Measurements from ENCODE around the gene ZNF705A.
"Not testable (repeated sequence)": the region's sequence is repeated elsewhere in the genome, so short reads cannot be mapped to it uniquely, and the experiment has no call there.

The ZNF705A gene

DNA sequence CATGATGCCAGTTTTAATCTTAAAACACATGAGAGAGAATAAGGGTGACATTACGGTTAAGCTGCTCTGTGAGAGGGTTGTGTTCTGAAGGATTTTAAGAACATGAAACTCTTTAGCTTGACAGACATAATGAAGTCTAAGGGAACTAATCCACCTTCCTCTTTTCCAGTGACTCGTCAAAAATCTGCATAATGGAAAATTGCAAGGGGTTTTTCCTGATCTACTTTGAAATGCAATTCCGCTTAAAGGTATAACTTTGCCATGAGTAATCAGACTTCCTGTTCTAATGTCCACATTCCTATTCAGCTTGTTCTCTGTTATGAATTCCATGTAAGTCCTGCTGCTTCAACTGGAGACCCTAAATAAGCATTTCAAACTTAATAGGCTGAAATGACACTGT is at the start of gene ZNF705A:
ZNF705A (plus strand) TSS at position 171 of the 400 bp plus-strand sequence. CDS start 15,611 bp downstream, outside the sequence.
- DNase-seq = no peak

GRCh38 chr12:8108808-8109398 is 47.9 kb upstream of the ZNF705A start:
- DNase-seq = peak; percentile 95

DNA sequence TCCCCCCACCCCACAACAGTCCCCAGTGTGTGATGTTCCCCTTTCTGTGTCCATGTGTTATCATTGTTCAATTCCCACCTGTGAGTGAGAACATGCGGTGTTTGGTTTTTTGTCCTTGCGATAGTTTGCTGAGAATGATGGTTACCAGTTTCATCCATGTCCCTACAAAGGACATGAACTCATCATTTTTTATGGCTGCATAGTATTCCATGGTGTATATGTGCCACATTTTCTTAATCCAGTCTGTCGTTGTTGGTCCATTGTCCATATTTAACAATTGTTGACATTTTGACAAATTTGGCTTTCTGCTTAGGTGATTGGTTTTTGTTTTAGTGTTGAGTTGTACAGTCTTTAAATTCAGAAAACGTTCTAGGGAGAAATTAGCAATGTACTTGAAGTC is 43.7 kb upstream of the ZNF705A start:
- not testable (repeated sequence) for DNase-seq

GRCh38 chr12:8120072-8120713 is 36.6 kb upstream of the ZNF705A start:
- no peak for DNase-seq

- DNase-seq = no peak
Measured at GRCh38 chr12:8123124-8123912, 33.5 kb upstream of the ZNF705A start, which contains the start of gene CLEC4A. Gene CLEC4A, plus strand, starts transcription at chr12:8123617. Its CDS starts 262 bp downstream, at chr12:8123879.

DNA sequence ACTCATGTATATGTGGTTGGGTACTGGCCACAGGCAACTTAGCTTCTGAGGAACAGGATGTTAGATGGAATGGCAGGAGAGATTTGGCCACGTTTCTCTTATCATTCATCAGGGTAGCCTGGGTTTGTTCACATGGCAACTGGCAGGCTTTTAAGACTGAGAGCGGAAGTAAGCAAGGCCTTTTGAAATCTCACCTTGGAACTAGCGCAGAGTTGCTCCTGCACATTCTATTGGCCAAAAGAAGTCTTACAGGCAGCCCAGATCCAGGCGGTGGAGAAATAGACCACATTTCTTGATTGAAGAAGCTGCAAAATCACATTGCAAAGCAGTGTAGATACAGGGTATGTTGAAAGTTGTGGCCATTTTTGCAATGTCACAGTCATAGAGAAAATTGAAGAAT is 29.7 kb upstream of the ZNF705A start:
- DNase-seq = no peak

DNA sequence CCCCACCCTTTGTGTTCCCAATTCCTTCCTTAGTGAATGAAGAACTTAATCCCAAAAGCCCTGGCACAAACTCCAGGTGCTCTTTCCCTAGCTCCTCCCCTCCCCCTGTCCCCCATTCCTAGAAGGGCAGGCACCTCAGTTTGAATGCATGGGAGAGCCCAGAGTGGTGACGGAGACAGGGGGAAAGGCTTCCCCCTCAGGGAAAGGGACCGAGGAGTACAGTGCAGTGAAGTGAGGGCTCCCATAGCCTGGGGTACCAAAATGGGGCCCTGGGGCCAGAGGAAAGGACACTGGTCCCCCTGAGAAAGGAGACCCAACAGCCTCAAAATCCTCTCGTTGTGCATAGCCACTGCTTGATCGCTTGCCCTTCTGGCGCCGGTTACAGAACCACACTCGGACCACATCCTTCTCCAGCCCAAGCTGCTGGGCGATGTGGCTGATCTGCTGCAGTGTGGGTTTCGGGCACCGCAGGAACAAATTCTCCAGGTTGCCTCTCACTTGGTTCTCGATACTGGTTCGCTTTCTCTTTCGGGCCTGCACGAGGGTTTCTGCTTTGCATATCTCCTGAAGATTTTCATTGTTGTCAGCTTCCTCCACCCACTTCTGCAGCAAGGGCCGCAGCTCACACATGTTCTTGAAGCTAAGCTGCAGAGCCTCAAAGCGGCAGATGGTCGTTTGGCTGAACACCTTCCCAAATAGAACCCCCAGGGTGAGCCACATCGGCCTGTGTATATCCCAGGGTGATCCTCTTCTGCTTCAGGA is 23.0 kb upstream of the ZNF705A start:
- DNase-seq = peak; percentile 56

GRCh38 chr12:8134398-8134930 is 22.4 kb upstream of the ZNF705A start:
- DNase-seq = not testable (repeated sequence)

GRCh38 chr12:8141647-8142046 is 15.2 kb upstream of the ZNF705A start:
- DNase-seq = not testable (repeated sequence)

DNA sequence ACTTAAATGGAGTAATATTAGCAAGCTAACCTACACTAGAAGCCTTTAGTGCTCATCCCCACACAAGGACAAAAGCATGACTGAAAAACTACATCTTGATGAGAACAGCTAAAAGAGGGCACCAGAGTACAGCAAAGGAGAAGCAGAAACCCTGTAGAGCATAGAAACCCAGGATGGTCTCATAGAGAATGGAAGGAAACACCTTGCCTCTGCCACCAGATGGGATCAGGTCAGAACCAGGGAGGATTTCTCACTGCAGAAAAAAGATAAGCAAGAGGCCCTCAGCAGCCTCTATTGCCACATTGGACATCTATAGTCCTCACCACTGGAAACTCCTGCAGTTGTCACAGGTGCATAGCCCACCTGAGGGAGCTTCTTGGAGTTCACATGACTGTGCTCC is 13.6 kb upstream of the ZNF705A start:
- DNase-seq = no peak

DNA sequence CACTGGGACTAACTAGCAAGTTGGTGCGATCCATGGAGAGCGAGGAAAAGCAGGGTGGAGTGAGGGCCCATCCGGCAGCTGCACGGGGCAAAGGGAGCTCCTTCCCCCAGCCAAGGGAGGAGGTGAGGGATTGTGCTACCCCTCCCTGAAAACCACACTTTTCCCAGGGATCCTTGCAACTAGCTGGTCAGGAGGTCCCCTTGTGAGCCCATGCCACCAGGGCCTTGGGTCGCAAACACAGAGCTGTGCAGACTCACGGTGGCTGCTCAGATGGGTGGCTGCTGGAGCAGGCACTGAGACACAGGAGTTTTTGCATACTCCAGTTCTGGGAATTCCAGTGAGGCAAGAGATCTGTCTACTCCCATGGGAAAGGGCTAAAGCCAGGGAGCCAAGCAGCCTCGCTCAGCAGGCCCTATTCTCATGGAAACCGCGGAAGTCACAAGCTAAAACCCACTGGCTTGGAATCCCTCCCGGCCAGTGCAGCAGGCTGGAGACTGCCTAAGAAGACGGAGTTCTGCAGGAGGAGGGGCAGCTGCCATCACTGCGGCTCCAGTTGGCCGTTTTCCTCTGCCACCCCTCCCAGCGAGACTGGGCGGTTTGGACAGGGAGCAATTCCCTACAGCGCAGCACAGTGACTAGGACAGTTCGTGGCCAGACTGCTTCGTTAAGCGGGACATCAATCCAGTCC is 10.9 kb upstream of the ZNF705A start:
- DNase-seq = no peak

DNA sequence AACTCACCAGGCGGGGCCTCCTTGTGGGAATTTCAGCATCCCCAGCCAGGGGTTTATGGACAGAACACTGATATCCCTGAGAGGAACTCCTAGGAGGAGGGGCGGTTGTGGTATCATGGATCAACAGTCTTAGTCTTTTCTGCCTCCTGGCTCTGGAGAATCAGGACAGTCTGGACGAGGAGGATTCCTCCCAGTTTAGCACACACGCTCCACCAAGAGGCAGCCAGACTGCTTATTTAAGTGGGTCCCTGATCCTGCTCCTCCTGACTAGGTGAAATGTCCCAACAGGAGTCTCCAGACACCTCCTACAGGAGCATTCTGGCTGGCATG is 10.4 kb upstream of the ZNF705A start:
- no peak for DNase-seq

GRCh38 chr12:8154526-8154925 is 2.3 kb upstream of the ZNF705A start:
- DNase-seq = no peak

- no peak for DNase-seq
Measured at GRCh38 chr12:8156416-8156815, 399 bp upstream of the ZNF705A start.

- DNase-seq = no peak
Measured at GRCh38 chr12:8157484-8158198, 826 bp downstream of the ZNF705A start.

DNA sequence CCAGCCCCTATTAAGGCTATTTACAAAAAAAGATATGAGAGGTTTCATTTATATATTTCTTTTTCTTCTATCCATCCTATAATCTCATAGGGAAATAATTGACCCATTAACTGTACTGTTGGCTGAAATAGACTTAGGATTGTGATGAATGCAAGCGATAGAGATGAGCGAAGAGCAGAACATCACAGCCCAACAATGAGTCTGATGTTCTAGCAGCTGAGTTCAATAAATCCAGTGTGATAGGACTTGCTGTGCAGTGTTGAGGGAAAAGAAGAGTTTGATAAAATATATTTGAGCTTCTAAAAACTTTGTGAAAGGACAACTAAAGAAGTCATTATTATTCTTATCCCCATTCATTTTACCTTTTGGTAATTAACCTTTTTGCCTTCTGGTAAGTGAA is 16.1 kb downstream of the ZNF705A start:
- not testable (repeated sequence) for DNase-seq

GRCh38 chr12:8179989-8180585 is 23.3 kb downstream of the ZNF705A start:
- peak; percentile 96 for DNase-seq

GRCh38 chr12:8181271-8181670 is 24.5 kb downstream of the ZNF705A start:
- DNase-seq = not testable (repeated sequence)

DNA sequence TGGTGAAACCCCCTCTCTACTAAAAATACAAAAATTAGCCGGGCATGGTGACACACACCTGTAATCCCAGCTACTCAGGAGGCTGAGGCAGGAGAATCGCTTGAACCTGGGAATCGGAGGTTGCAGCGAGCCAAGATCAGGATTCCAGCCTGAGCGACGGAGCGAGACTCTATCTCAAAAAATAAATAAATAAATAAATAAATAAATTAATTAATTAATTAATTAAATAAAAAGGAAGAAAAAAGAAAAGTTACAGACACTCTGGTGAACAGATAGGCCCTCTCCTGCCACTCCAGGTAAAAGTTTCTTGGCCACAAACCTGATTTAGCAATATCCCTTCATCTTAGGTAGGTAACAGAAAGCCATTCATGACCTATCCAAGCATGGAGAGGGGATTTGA is 26.1 kb downstream of the ZNF705A start:
- DNase-seq = not testable (repeated sequence)

DNA sequence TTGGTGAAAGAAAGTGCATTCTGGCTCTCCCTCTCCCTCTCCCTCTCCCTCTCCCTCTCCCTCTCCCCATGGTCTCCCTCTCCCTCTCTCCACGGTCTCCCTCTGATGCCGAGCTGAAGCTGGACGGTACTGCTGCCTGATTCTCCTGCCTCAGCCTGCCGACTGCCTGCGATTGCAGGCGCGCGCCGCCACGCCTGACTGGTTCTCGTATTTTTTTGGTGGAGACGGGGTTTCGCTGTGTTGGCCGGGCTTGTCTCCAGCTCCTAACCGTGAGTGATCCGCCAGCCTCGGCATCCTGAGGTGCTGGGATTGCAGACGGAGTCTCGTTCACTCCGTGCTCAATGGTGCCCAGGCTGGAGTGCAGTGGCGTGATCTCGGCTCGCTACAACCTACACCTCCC is 26.5 kb downstream of the ZNF705A start:
- not testable (repeated sequence) for DNase-seq

DNA sequence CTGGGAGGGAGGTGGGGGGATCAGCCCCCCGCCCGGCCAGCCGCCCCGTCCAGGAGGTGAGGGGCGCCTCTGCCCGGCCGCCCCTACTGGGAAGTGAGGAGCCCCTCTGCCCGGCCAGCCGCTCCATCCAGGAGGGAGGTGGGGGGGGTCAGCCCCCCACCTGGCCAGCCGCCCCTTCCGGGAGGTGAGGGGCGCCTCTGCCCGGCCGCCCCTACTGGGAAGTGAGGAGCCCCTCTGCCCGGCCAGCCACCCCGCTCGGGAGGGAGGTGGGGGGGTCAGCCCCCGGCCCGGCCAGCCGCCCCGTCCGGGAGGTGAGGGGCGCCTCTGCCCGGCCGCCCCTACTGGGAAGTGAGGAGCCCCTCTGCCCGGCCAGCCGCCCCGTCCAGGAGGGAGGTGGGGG is 27.4 kb downstream of the ZNF705A start:
- DNase-seq = not testable (repeated sequence)
